Caki2 (cell line): ENCODE results near the gene RCSD1. TPM values are rescaled to one million over a fixed set of nuclear protein-coding genes. Genes with fewer than 3 reads are reported as not detected.

Experiments
- DNase-seq: peaks from one replicate; pipeline ENCODE4 v3.0.0-alpha.2; 2015; ENCODE audit warnings: low read depth
- in situ Hi-C: cut with HindIII; loops from 2 replicates; pipeline ENCODE4 v1.10.0; 2016; ENCODE audit warnings: low sequenced_read_pairs, low pct_unique_long_range_greater_than_20kb, mixed read lengths
- total RNA-seq: library from RNA; depleted of rRNA; stranded (reverse); fragments of >200 nt; shearing (Covaris generic); gene quantifications from 2 replicates; pipeline ENCODE4 v1.2.3, GENCODE V29; 2014; ENCODE audit warnings: low replicate concordance

RCSD1 gene
- total RNA-seq, 1 experiment from 2014 or later, result not detected

- in situ Hi-C loops, result no loop called here
Measured at GRCh38 chr1:167635156-167635648, 5.2 kb downstream of the RCSD1 start.

GRCh38 chr1:167635941-167636340, 5.9 kb downstream of the RCSD1 start:
- in situ Hi-C loops, result no loop called here
- no peak for DNase-seq

More at GRCh38 chr1:167635156-167635648, 5.2 kb downstream of the RCSD1 start:
- DNase-seq, result no peak

GRCh38 chr1:167638064-167638463, 8.0 kb downstream of the RCSD1 start:
- in situ Hi-C loops, result no loop called here
- DNase-seq, result no peak

DNA sequence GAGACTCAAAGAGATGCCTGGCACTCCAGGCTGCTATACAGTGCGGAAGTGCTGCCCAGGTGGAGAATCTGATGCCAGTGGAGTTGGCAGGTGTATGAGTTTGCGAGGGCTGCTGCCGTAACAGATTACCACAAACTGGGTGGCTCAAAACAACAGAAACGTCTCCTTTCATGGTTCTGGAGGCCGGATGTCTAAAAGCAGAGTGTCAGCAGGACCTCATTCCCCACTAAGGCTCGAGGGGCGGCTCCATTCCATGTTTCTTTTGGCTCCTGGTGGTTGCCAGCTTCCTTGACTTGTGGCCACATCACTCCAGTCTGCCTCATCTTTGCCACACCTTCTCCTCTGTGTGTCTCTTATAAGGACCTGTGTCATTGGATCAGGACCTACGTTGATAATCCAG, 10.0 kb downstream of the RCSD1 start:
- in situ Hi-C loops, result no loop called here

DNA sequence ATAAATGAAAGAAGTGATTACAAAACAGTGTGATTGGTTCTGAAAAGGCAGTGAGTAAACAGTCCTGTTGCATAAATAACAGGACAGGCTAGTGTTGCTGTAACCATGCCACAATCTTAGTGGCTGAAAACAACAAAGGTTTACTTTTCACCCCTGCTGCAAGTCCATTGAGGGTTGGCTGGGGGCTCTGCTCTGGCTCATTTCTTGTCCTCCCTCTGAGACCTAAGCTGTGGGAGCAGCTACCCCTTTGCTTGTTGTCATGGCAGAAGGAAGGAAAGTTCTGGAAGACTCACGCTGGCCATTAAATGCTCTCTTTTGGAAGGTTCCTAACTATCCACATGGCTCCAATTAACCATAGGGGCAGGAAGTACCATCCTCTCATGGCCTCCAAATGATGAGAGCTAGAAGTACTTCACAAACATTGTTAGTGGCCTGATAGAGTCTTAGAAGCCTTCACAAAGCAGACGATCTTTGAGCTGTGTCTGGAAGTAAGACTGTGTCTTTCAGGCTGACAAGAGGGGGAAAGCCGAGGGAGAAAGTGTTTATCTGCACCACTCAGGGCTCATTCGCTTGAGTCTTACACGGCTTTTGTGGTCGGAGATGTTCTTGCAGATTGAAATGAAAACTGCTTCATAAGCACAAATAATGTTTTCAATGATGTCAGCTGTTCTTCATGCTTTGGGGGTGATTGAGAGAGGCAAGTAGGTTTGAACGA, 11.9 kb downstream of the RCSD1 start:
- DNase-seq, result no peak
- in situ Hi-C loops, result no loop called here

More for the DNA sequence above, 10.0 kb downstream of the RCSD1 start:
- no peak for DNase-seq

- in situ Hi-C loops, result no loop called here
Measured at GRCh38 chr1:167642501-167642826, 12.4 kb downstream of the RCSD1 start.

DNA sequence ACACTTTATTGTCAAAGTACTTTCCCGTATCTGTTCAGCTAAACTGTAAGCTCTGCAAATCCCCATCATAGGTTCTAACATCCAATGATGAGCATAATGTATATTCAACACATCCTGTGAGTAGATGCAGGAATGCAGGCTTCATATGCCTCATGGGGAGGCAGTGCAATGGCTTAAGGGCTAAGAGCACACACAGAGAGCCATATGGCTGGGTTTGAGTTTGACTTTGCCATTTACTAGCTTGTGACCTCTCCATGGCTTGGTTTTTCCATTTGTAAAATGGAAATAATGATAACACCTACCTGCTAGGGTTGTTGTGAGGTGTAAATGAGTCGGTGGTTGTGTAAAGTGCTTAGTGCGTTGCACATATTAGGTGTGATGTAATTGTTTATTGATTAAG, 13.4 kb downstream of the RCSD1 start:
- no peak for DNase-seq
- in situ Hi-C loops, result no loop called here

More at GRCh38 chr1:167642501-167642826, 12.4 kb downstream of the RCSD1 start:
- no peak for DNase-seq

DNA sequence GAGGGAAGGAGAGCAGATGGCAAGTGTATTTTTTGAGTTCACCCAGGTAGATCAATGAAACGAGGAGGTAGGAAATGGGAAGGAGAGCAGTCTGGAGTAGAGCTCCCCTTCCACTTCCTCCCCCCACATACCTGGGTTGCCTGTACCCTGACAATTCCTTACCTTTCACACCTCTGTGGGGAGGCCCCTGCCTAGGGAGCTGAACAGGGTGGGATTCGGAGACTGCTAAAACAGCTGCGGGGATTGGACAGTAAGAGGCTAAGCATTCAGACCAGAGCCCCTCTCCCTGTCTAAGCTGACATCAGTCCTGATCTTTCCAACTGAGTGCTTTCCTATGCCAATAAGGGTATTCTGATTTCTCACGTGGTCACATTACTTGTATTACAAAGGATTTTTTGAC, 14.5 kb downstream of the RCSD1 start:
- DNase-seq, result no peak
- in situ Hi-C loops, result no loop called here

DNA sequence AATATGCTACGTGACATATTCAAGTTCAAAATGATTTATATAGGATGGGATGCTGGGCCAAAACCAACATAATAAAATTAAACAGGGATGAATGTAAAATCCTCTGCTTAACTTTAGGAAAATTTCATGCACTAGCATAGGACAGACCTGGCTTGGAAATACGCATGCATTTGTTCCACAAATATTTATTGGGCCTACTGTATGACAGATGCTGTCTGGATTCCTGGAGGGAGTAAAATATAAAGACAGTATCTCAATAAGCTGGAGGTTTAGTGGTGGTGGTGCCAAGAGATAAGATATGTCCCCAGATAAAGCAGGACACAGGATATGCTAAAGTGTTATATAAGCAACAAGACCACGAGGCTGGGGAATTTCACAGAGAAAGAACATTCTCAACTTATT, 15.1 kb downstream of the RCSD1 start:
- no peak for DNase-seq
- in situ Hi-C loops, result no loop called here

- DNase-seq, result no peak
- in situ Hi-C loops, result no loop called here
Measured at GRCh38 chr1:167645625-167646414, 15.8 kb downstream of the RCSD1 start.

- DNase-seq, result no peak
- in situ Hi-C loops, result no loop called here
Measured at GRCh38 chr1:167648252-167648849, 18.3 kb downstream of the RCSD1 start.

DNA sequence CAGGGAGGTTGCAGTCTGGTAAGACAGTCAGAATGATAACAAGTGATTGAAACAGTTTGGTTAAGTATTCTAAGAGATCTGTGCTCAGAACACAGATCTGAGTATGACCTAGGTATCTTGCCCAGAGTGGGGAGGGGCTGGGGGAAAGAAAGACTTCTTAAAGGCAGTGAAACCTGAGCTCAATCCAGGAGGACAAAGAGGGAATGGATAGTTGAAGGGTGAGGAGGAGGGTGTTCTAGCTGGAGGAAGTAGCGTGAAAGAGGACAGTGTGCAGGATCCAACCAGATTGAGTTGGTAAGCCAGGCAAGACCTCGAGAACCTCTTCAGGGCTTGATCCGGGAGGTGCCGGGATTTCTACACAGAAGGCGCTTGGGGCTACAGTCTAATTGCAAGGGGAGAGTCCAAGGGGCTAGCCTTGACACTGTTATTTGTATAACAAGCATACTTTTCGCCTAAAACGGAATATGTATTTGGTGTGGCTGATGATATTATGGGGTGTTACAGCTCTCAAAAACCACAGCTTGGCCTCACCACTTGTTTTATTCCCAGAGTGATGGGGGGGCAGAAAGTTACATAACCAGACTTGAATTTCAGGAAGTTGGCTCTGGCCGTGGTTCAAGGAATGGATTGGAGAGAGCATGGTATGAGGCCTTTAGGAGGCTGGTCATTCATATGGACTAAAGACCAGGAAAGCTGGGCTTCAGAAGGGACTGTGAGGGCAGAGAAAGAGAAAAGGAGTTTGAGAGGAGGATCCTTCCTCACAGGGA, 19.1 kb downstream of the RCSD1 start:
- in situ Hi-C loops, result no loop called here
- no peak for DNase-seq

DNA sequence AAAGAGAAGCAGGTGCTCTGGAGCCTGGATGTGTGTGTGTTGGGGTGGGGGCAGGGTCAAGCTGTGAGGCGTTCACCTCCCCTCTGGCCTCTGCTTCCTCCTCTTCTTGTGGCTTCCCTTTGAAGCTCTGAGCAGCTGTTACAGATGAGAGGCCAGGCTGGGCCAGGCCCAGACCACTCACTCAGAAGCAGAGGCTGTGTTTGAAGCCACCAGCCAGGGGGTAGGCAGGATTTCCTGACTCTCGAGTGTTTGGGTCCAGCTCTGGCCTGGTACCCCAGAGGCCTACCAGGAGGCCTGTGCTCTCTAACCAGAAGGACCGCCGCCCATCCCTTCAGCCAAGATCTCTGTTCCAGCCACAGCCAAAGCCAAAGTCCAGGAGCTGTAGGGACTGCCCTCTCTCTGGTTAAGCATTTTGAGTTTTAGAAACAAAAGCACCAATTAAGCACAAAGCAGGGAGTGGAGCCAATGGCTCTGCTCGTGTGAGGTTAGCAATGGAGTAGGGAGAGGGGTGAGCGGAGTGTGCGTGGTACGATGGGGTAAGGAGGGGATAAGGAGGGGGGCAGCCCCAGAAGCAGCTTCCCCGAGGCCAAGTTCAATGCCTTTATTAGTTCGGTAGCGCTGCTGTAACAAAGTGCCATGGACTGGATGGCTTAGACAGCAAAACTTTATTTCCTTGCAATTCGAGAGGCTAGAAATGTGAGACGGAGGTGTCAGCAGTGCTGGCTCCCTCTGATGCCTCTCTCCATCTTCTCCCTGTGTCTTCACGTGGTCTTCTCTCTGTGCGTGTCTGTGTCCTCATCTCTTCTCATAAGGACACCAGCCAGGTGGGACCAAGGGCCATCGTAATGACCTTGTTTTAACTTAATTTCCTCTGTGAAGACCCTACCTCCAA, 20.5 kb downstream of the RCSD1 start:
- in situ Hi-C loops, result no loop called here
- DNase-seq, result no peak

GRCh38 chr1:167651161-167651693, 21.2 kb downstream of the RCSD1 start:
- in situ Hi-C loops, result no loop called here

DNA sequence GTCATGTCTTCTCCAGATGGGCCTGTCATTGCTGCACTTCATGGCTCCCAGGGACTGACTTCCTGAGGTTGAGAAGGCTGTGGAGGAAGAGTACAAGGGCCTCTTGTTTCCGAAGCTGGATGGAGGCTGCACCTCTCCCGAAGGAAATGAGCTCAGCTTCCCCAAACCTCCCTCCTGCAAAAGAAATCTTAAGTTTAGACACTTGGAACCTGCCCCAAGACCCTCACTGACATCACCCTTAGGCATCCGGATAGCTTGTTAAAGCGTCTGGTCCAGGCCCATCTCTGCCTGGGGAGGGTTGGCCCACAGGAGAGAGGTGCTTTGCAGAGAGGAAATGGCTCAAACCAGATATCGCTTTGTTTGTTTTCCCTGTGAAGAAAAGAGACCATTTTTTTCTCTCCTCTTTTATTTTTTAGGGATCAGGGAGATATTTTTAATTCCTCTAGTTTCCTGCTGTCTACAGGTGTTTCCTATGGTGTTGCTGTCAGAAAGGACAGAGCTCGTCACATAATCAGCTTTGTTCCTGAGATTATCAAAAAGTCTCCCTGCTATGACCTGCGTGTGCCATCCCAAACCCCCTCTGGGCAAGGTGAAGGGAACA, 25.0 kb downstream of the RCSD1 start:
- in situ Hi-C loops, result no loop called here
- no peak for DNase-seq

More at GRCh38 chr1:167651161-167651693, 21.2 kb downstream of the RCSD1 start:
- DNase-seq, result no peak

DNA sequence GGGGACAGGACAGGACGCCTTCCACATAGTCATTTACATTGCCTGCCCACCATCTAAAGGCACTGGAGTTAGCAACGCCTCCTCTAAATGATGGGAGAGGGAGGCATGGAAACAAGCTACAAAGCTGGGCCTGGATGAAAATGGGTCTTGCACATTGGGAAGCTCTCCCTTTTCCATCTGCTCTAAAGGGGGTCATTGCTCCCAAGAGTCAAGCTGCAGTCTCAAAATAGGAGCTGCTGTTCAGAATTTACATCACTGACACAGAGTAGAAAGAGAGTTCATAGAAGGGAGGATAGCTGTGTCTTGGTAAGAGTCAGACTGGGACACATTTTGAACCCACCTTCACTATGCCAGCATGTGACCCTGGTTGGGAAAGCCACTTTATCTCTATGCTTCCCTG, 26.6 kb downstream of the RCSD1 start:
- DNase-seq, result no peak
- in situ Hi-C loops, result no loop called here
